Activated naive CD8-positive, alpha-beta T cell treated with anti-CD3 and anti-CD28 coated beads, Interleukin-2, amount 10 ng/mL, durations not matched to agents 7 days and 5 days (primary cell): ENCODE data around the gene POF1B. TPM values are rescaled to one million over a fixed set of nuclear protein-coding genes. Genes with fewer than 3 reads are reported as not detected.
"Not testable (repeated sequence)": the region's sequence is repeated elsewhere in the genome, so short reads cannot be mapped to it uniquely, and the experiment has no call there.

Source experiments
- ATAC-seq: fragments of 150-1000 bp; cut with Tn5 transposase; one replicate; pipeline ENCODE4 v1.10.0; 2021; ENCODE audit warnings: low read depth, moderate library complexity
- POLR2A ChIA-PET: fragments of 350-600 bp; sonication (Branson Sonifier 250); formaldehyde crosslinking; loops from one replicate; lab custom pipeline; 2021; ENCODE audit warnings: antibody characterized with exemption; lab: Charles Lee
- DNase-seq: peaks from one replicate; pipeline ENCODE4 v3.0.0; 2021
- H3K27ac Mint-ChIP-seq: one replicate; pipeline ENCODE4 v1.8.0; 2022; ENCODE audit warnings: mild to moderate bottlenecking, mixed read lengths
- H3K27me3 Mint-ChIP-seq: one replicate; pipeline ENCODE4 v1.8.0; 2022; ENCODE audit warnings: mild to moderate bottlenecking, moderate library complexity, mixed read lengths
- H3K36me3 Mint-ChIP-seq: one replicate; pipeline ENCODE4 v1.8.0; 2021; ENCODE audit warnings: mild to moderate bottlenecking, mixed read lengths
- H3K4me1 Mint-ChIP-seq: one replicate; pipeline ENCODE4 v1.8.0; 2021; ENCODE audit warnings: mixed read lengths
- H3K4me3 Mint-ChIP-seq: one replicate; pipeline ENCODE4 v1.8.0; 2022; ENCODE audit warnings: mild to moderate bottlenecking, moderate library complexity, mixed read lengths
- H3K9me3 Mint-ChIP-seq: one replicate; pipeline ENCODE4 v1.8.0; 2021; ENCODE audit warnings: mixed read lengths
- total RNA-seq, 2 experiments: library from RNA; stranded (reverse); gene quantifications; one replicate each; pipeline ENCODE4 v1.2.3, GENCODE V29; 2021

Gene POF1B
- total RNA-seq, 2 experiments from 2014 or later, result 0.11 TPM; not detected in 1

GRCh38 chrX:85326234-85327059 lies 53.0 kb downstream of the POF1B start:
- DNase-seq, result no peak
- POLR2A ChIA-PET, result no interaction called here
- H3K9me3 Mint-ChIP-seq, result peaks cover 2% of the 10 kb centered on the region
- H3K27ac Mint-ChIP-seq, result no peak overlapping the region
- H3K36me3 Mint-ChIP-seq, result no peaks in the 10 kb centered on the region
- H3K27me3 Mint-ChIP-seq, result no peaks in the 10 kb centered on the region
- no peak overlapping the region for H3K4me3 Mint-ChIP-seq
- no peak for ATAC-seq
- no peaks in the 10 kb centered on the region for H3K4me1 Mint-ChIP-seq

- H3K4me1 Mint-ChIP-seq, ATAC-seq, H3K4me3 Mint-ChIP-seq, H3K27me3 Mint-ChIP-seq, H3K9me3 Mint-ChIP-seq, H3K27ac Mint-ChIP-seq, H3K36me3 Mint-ChIP-seq, DNase-seq, POLR2A ChIA-PET: not testable (repeated sequence)
Observed at GRCh38 chrX:85311348-85311747, 68.1 kb downstream of the POF1B start.

GRCh38 chrX:85309717-85310116 lies 69.7 kb downstream of the POF1B start:
- no peaks in the 10 kb centered on the region for H3K9me3 Mint-ChIP-seq
- H3K36me3 Mint-ChIP-seq, result no peaks in the 10 kb centered on the region
- H3K4me3 Mint-ChIP-seq, result no peak overlapping the region
- POLR2A ChIA-PET, result no interaction called here
- ATAC-seq, result no peak
- H3K27ac Mint-ChIP-seq, result no peak overlapping the region
- no peak for DNase-seq
- H3K4me1 Mint-ChIP-seq, result no peaks in the 10 kb centered on the region
- no peaks in the 10 kb centered on the region for H3K27me3 Mint-ChIP-seq

GRCh38 chrX:85303544-85303943 lies 75.9 kb downstream of the POF1B start:
- ATAC-seq (no peak), DNase-seq (no peak)
- POLR2A ChIA-PET, result no interaction called here
- Mint-ChIP-seq H3K27me3 (no peaks in the 10 kb centered on the region), H3K36me3 (no peaks in the 10 kb centered on the region), H3K27ac (no peak overlapping the region), H3K9me3 (no peaks in the 10 kb centered on the region), H3K4me1 (no peaks in the 10 kb centered on the region), H3K4me3 (no peak overlapping the region)

- H3K4me1 Mint-ChIP-seq, result no peaks in the 10 kb centered on the region
- POLR2A ChIA-PET, result no interaction called here
- H3K27me3 Mint-ChIP-seq, result no peaks in the 10 kb centered on the region
- DNase-seq, result no peak
- H3K27ac Mint-ChIP-seq, result no peak overlapping the region
- no peaks in the 10 kb centered on the region for H3K36me3 Mint-ChIP-seq
- no peak for ATAC-seq
- no peak overlapping the region for H3K4me3 Mint-ChIP-seq
- peaks cover 3% of the 10 kb centered on the region for H3K9me3 Mint-ChIP-seq
Observed at GRCh38 chrX:85288992-85289723, 90.3 kb downstream of the POF1B start.

- H3K4me3 Mint-ChIP-seq, H3K27me3 Mint-ChIP-seq, H3K9me3 Mint-ChIP-seq, H3K36me3 Mint-ChIP-seq, H3K4me1 Mint-ChIP-seq, ATAC-seq, DNase-seq, POLR2A ChIA-PET, H3K27ac Mint-ChIP-seq: not testable (repeated sequence)
Observed at GRCh38 chrX:85285286-85285685, 94.2 kb downstream of the POF1B start.

- peak overlapping the region; percentile 60 for H3K27ac Mint-ChIP-seq
- H3K9me3 Mint-ChIP-seq, result no peaks in the 10 kb centered on the region
- H3K36me3 Mint-ChIP-seq, result no peaks in the 10 kb centered on the region
- DNase-seq, result peak; percentile 25
- POLR2A ChIA-PET, result no interaction called here
- peak overlapping the region; percentile 92 for H3K4me3 Mint-ChIP-seq
- peaks cover 6% of the 10 kb centered on the region for H3K4me1 Mint-ChIP-seq
- peaks cover 19% of the 10 kb centered on the region for H3K27me3 Mint-ChIP-seq
- ATAC-seq, result peak; percentile 45
Observed at GRCh38 chrX:85244450-85245211, 134.8 kb downstream of the POF1B start.

GRCh38 chrX:85243761-85244449 lies 135.6 kb downstream of the POF1B start, which contains the start of the genes SATL1 and ZNF711:
SATL1 (minus strand) TSS chrX:85243779; CDS start chrX:85108968, 134,811 bp downstream.
ZNF711 (plus strand) TSS chrX:85243991; CDS start chrX:85247573, 3,582 bp downstream.
- Mint-ChIP-seq H3K27me3 (peaks cover 19% of the 10 kb centered on the region), H3K27ac (peak within 1 kb of the TSS; percentile 60), H3K4me1 (peaks cover 6% of the 10 kb centered on the region), H3K4me3 (peak within 1 kb of the TSS; percentile 92), H3K9me3 (no peaks in the 10 kb centered on the region), H3K36me3 (no peaks in the 10 kb centered on the region)
- DNase-seq (peak; percentile 35), ATAC-seq (peak; percentile 33)
- POLR2A ChIA-PET, result no interaction called here

- Mint-ChIP-seq H3K27ac (no peak overlapping the region), H3K36me3 (no peaks in the 10 kb centered on the region), H3K27me3 (peaks cover 22% of the 10 kb centered on the region), H3K4me1 (peaks cover 6% of the 10 kb centered on the region), H3K9me3 (no peaks in the 10 kb centered on the region), H3K4me3 (peak overlapping the region; percentile 49)
- DNase-seq (no peak), ATAC-seq (no peak)
- POLR2A ChIA-PET, result no interaction called here
Observed at GRCh38 chrX:85243155-85243554, 136.3 kb downstream of the POF1B start.

Other genes starting within 250 kb of the POF1B start
- gene SATL1, start 135.9 kb downstream of the POF1B start, total RNA-seq, result not detected
- gene ZNF711, start 135.7 kb downstream of the POF1B start, total RNA-seq, result under 1 TPM; 0.30 to 0.34 TPM